22Rv1 (cell line): ENCODE results near the gene YPEL1.

Experiments
- CTCF ChIP-seq: fragments of 450-650 bp; IDR thresholded peaks from 2 replicates; pipeline ENCODE4 v1.5.1; 2017; ENCODE audit warnings: mild to moderate bottlenecking
- ZFX ChIP-seq: fragments of 450-650 bp; IDR thresholded peaks from 2 replicates; pipeline ENCODE4 v1.6.1; 2017; ENCODE audit warnings: antibody characterized with exemption, borderline replicate concordance

GRCh38 chr22:21697021-21697771 lies 38.4 kb downstream of the YPEL1 start:
- TF ChIP-seq CTCF (no peak), ZFX (no peak)
